Measurements from ENCODE around the gene ENOX1. TPM values are rescaled to one million over a fixed set of nuclear protein-coding genes. Genes with fewer than 3 reads are reported as not detected.

The ENOX1 gene
- total RNA-seq, 1 donor from 2014 or later = 3.0 TPM

DNA sequence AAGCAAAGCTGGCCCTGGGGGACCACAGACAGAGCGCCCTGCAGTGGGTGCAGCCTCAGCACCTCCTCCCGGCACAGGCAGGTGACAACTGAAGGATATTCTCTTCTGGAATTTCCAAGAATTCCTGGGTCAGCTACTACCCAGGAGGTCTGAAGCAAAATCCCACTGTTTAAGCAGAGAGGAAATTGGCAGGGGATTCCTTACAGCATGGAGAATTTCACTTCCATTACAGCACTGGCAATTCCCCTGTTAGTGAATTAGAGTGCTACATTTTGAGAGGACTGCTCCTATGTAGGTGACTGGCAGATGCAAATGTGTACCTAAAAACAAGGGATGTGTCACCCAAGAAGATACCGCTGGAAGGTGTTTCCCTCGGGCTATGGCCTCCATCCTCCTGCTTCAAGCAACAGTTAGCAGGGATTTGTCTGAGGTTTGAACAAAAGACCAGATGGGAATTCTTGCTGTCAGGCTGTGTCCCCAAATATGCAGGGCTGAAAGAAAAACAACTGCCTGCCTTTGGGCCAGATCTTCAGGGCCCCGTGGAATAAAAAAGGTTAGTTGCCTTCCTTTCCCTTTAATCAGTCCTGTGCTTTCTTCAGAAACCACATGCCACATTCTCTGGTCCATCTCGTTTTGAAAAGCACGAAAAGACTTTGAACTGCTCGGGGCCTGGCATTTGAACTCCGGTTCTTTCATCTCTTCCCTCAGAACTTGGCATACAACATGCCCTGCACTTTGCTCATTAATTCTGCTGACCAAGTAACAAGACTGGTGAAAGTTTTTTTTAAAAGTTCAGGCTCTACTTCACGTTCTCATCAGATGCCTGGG, 466.9 kb downstream of the ENOX1 start:
- H3K4me1 Mint-ChIP-seq = peaks cover 22% of the 10 kb centered on the region
- TF ChIP-seq, protein P1, sequence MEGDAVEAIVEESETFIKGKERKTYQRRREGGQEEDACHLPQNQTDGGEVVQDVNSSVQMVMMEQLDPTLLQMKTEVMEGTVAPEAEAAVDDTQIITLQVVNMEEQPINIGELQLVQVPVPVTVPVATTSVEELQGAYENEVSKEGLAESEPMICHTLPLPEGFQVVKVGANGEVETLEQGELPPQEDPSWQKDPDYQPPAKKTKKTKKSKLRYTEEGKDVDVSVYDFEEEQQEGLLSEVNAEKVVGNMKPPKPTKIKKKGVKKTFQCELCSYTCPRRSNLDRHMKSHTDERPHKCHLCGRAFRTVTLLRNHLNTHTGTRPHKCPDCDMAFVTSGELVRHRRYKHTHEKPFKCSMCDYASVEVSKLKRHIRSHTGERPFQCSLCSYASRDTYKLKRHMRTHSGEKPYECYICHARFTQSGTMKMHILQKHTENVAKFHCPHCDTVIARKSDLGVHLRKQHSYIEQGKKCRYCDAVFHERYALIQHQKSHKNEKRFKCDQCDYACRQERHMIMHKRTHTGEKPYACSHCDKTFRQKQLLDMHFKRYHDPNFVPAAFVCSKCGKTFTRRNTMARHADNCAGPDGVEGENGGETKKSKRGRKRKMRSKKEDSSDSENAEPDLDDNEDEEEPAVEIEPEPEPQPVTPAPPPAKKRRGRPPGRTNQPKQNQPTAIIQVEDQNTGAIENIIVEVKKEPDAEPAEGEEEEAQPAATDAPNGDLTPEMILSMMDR (IDR thresholded peaks at IDR 0.05; ENCODE audit: unreplicated experiment) = no peak
- DNase-seq (ENCODE audit: low spot score in 2 of 2, unreplicated experiment in 2 of 2) = no peak
- no peaks in the 10 kb centered on the region for H3K36me3 Mint-ChIP-seq
- H3K27me3 Mint-ChIP-seq (ENCODE audit: low read depth) = peaks cover 5% of the 10 kb centered on the region
- H3K9me3 Mint-ChIP-seq = no peaks in the 10 kb centered on the region
- H3K4me3 Mint-ChIP-seq = no peak overlapping the region
- H3K27ac Mint-ChIP-seq = no peak overlapping the region

DNA sequence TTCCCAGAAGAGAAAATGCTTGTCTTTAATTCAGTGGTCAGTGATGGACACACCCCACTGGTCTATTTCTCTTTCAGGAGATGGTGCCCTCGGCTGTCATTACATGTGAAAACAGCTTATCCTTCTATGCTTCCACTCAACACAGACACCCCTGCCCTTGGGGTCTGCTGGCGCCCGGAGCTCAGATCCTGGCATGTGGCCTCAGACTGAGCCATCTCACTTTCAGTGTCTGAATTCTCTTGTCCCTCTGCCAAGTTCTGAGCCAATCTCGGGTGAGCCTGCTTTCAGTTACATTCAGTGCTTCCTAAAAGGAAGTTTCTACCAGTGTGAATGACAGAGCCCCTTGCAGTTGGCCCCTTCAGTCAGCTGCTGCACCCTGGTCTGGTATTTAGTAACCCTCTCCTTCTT, 469.8 kb downstream of the ENOX1 start:
- peaks cover 5% of the 10 kb centered on the region for H3K27me3 Mint-ChIP-seq (ENCODE audit: low read depth)
- TF ChIP-seq, protein P1 (IDR thresholded peaks at IDR 0.05; ENCODE audit: unreplicated experiment) = no peak
- no peak overlapping the region for H3K4me3 Mint-ChIP-seq
- peak overlapping the region; percentile 66 for H3K27ac Mint-ChIP-seq
- no peaks in the 10 kb centered on the region for H3K9me3 Mint-ChIP-seq
- DNase-seq (ENCODE audit: low spot score in 2 of 2, unreplicated experiment in 2 of 2) = no peak
- peaks cover 22% of the 10 kb centered on the region for H3K4me1 Mint-ChIP-seq
- no peaks in the 10 kb centered on the region for H3K36me3 Mint-ChIP-seq

DNA sequence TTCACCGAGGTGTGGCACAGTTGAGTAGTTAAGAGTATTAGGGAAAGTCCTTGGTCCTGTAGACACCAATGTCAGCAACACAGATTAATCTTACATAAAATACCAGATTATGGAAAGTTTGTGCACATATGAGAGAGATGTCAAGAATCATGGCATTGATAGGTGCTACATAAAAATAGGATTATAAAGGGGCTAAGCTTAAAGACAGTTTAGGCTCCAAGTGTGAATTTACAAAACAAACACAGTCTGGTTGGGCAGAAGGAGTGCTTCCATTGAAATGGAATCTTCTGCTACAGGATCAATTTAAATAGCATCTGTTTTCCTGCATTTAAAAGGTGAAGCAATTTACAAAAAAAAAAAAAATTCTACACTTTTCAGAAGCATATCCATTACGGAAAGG, 470.5 kb downstream of the ENOX1 start:
- Mint-ChIP-seq H3K9me3 (no peaks in the 10 kb centered on the region), H3K27me3 (ENCODE audit: low read depth) (peaks cover 2% of the 10 kb centered on the region), H3K4me1 (peaks cover 22% of the 10 kb centered on the region), H3K36me3 (no peaks in the 10 kb centered on the region), H3K27ac (no peak overlapping the region), H3K4me3 (no peak overlapping the region)
- no peak for DNase-seq (ENCODE audit: low spot score in 2 of 2, unreplicated experiment in 2 of 2)
- TF ChIP-seq, protein P1 (IDR thresholded peaks at IDR 0.05; ENCODE audit: unreplicated experiment) = no peak

DNA sequence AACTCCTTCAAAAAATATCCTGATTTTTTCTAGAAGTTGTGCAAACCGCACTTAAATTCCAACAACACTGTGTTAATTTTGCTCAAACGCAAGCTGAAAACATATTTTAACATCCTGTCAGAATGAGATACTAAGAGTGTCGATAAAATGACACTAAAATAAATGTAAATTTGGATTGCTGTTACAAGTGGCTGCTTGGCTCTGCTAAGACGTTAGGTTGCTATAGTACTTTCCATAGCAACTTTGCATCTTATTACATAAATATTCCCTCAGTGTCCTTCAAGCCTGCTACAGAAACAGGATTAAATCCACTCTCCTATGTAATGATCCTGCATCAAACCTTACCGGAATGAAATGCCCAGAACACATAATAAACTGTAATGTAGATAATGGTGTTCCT, 471.2 kb downstream of the ENOX1 start:
- H3K36me3 Mint-ChIP-seq = no peaks in the 10 kb centered on the region
- TF ChIP-seq, protein P1 (IDR thresholded peaks at IDR 0.05; ENCODE audit: unreplicated experiment) = no peak
- no peak overlapping the region for H3K27ac Mint-ChIP-seq
- no peaks in the 10 kb centered on the region for H3K27me3 Mint-ChIP-seq (ENCODE audit: low read depth)
- H3K9me3 Mint-ChIP-seq = no peaks in the 10 kb centered on the region
- DNase-seq (ENCODE audit: low spot score in 2 of 2, unreplicated experiment in 2 of 2) = no peak
- H3K4me1 Mint-ChIP-seq = peaks cover 22% of the 10 kb centered on the region
- no peak overlapping the region for H3K4me3 Mint-ChIP-seq

DNA sequence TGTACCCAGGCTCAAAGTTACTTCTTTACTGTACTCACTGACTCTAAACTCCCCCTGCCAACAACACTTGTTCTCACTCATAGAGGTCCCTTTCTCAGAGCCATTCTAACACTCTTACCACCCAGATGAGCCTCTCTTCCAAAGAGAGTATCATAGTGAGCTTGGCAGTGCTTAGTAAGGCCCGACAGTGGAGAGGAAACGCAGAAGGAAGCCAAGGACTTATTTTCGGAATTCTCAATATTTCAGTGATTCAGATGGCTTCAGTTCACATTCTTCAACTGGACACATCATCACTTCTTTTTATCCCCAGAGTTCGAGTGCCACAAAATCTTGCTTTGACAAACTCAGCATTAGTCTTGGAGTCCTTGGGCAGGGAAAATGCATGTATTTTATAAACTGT, 477.5 kb downstream of the ENOX1 start:
- Mint-ChIP-seq H3K27ac (no peak overlapping the region), H3K27me3 (ENCODE audit: low read depth) (peaks cover 4% of the 10 kb centered on the region), H3K9me3 (no peaks in the 10 kb centered on the region), H3K4me1 (peaks cover 27% of the 10 kb centered on the region), H3K4me3 (no peak overlapping the region), H3K36me3 (no peaks in the 10 kb centered on the region)
- DNase-seq (ENCODE audit: low spot score in 2 of 2, unreplicated experiment in 2 of 2) = no peak
- TF ChIP-seq, protein P1 (IDR thresholded peaks at IDR 0.05; ENCODE audit: unreplicated experiment) = no peak

All from mesothelial cell of epicardium (in vitro differentiated cells).